ENCODE results near the gene C10orf67. TPM values are rescaled to one million over a fixed set of nuclear protein-coding genes. Genes with fewer than 3 reads are reported as not detected.

Gene C10orf67
- total and polyA plus RNA-seq, 3 experiments from 2014 or later, result 0.26 TPM; not detected in 2

DNA sequence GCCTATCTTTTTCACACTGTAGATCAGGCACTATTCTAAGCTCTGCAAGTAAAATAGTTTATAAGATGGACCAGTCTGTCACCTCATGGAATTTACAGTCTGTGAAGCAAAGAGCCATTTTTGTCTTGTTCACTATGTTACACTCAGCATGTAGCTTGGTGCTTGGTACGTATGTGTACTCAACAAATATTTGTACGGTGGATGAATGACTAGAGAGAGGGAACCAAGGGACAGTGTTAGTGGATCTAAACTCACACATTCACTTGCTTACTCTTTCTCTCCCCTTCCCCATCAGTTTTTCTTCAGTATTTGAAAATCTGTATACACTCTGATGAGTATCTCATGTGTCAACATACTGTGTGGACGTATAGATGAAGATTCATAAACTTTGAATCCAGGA, 106.6 kb downstream of the C10orf67 start:
- H3K27ac ChIP-seq (ENCODE audit: low read depth, low read length), result no peak overlapping the region
- peaks cover 0 to 3% (median 0%) of the 10 kb centered on the region in 3 donors for H3K36me3 Mint-ChIP-seq
- no peak for DNase-seq
- H3K4me1 Mint-ChIP-seq, result no peaks in the 10 kb centered on the region
- H3K27ac Mint-ChIP-seq, result no peak overlapping the region
- H3K36me3 ChIP-seq (ENCODE audit: insufficient read depth, low read length), result no peaks in the 10 kb centered on the region
- POLR2A ChIA-PET, result no interaction called here
- H3K4me3 ChIP-seq (ENCODE audit: low read length), result no peak overlapping the region
- H3K4me1 ChIP-seq (ENCODE audit: insufficient read depth, low read length), result no peaks in the 10 kb centered on the region
- peaks cover 4 to 8% of the 10 kb centered on the region in 2 donors for H3K27me3 Mint-ChIP-seq
- CTCF ChIA-PET, result no interaction called here
- no peak overlapping the region for H3K4me3 Mint-ChIP-seq
- H3K9me3 ChIP-seq (ENCODE audit: low read length), result no peaks in the 10 kb centered on the region
- H3K27me3 ChIP-seq (ENCODE audit: insufficient read depth, low read length, poor library complexity, severe bottlenecking), result no peaks in the 10 kb centered on the region
- peaks cover 4 to 11% (median 6%) of the 10 kb centered on the region in 5 donors for H3K9me3 Mint-ChIP-seq

- no peaks in the 10 kb centered on the region for H3K9me3 ChIP-seq (ENCODE audit: low read length)
- Mint-ChIP-seq H3K27me3 (peaks cover under 1 to 3% of the 10 kb centered on the region in 2 donors), H3K27ac (no peak overlapping the region), H3K4me3 (no peak overlapping the region), H3K4me1 (no peaks in the 10 kb centered on the region), H3K36me3 (peaks cover 0 to 3% (median 0%) of the 10 kb centered on the region in 3 donors), H3K9me3 (peaks cover 0 to 14% (median 0%) of the 10 kb centered on the region in 5 donors)
- DNase-seq, result no peak
- H3K4me1 ChIP-seq (ENCODE audit: insufficient read depth, low read length), result no peaks in the 10 kb centered on the region
- no peak overlapping the region for H3K4me3 ChIP-seq (ENCODE audit: low read length)
- CTCF ChIA-PET, result no interaction called here
- no peaks in the 10 kb centered on the region for H3K27me3 ChIP-seq (ENCODE audit: insufficient read depth, low read length, poor library complexity, severe bottlenecking)
- H3K27ac ChIP-seq (ENCODE audit: low read depth, low read length), result no peak overlapping the region
- no peaks in the 10 kb centered on the region for H3K36me3 ChIP-seq (ENCODE audit: insufficient read depth, low read length)
- POLR2A ChIA-PET, result no interaction called here
Observed at GRCh38 chr10:23230582-23230981, 114.0 kb downstream of the C10orf67 start.

DNA sequence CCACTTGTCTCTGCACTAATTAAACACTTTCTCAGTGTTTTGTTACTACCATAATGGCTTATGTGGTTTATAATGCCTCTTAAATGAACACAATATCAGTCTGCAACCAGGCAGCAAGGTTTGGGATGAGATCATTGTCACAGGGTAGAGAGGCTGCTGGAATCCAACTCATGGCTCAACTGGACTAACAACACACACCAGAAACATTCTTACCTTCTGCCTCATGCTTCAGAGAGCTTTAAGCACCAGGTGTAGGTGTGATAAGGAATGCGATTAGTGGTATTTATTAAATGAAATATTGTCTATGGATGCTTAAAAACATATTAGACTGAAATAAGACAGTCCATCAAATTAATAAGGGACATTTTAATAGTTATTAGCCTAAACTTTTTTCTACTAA, 127.1 kb downstream of the C10orf67 start:
- CTCF ChIA-PET, result no interaction called here
- no peak overlapping the region for H3K27ac Mint-ChIP-seq
- H3K9me3 Mint-ChIP-seq, result no peaks in the 10 kb centered on the region

DNA sequence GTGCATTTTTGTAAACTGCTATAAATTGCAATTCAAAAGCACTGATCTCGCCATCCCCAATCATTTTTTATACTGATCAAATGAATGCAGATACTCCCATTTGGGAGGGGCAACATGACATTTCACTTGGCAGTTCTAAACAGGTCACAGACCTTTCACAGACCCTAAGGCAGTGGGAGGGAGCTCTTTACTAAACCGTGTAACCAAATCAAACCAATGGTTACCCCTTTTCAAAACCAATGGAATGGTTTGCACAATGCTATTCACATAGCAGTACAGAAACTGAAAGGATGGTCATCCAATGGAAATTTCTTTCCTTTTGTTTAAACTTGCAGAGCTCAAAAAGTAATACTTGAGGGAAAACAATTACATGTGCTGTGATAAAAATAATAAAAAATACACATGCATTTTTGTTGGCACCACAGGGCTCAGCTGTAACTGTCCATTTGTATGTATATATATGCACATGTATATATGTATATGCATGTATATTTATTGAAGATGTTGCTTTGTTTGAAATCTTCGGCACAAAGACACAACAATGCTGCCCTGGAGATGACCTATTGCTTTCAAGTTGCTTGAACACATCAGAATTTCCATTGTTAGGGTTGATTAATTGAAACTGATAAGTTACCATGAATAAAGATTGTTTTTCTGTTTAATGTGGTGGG, 138.5 kb downstream of the C10orf67 start:
- no peaks in the 10 kb centered on the region for H3K4me1 Mint-ChIP-seq
- ChIA-PET CTCF (no interaction called here), POLR2A (no interaction called here)
- H3K36me3 ChIP-seq (ENCODE audit: insufficient read depth, low read length), result no peaks in the 10 kb centered on the region
- peaks cover 22 to 68% of the 10 kb centered on the region in 2 donors for H3K27me3 Mint-ChIP-seq
- peaks cover 11% of the 10 kb centered on the region for H3K27me3 ChIP-seq (ENCODE audit: insufficient read depth, low read length, poor library complexity, severe bottlenecking)
- H3K9me3 Mint-ChIP-seq, result peaks cover 0 to 4% (median 0%) of the 10 kb centered on the region in 5 donors
- no peaks in the 10 kb centered on the region for H3K36me3 Mint-ChIP-seq
- H3K4me1 ChIP-seq (ENCODE audit: insufficient read depth, low read length), result no peaks in the 10 kb centered on the region
- DNase-seq, result no peak
- no peaks in the 10 kb centered on the region for H3K9me3 ChIP-seq (ENCODE audit: low read length)
- H3K4me3 ChIP-seq (ENCODE audit: low read length), result no peak overlapping the region
- no peak overlapping the region for H3K4me3 Mint-ChIP-seq
- no peak overlapping the region for H3K27ac ChIP-seq (ENCODE audit: low read depth, low read length)
- no peak overlapping the region for H3K27ac Mint-ChIP-seq

More for the DNA sequence above, 127.1 kb downstream of the C10orf67 start:
- no peaks in the 10 kb centered on the region for H3K9me3 ChIP-seq (ENCODE audit: low read length)
- no peak for DNase-seq
- H3K27ac ChIP-seq (ENCODE audit: low read depth, low read length), result no peak overlapping the region
- no peaks in the 10 kb centered on the region for H3K36me3 ChIP-seq (ENCODE audit: insufficient read depth, low read length)
- H3K4me1 ChIP-seq (ENCODE audit: insufficient read depth, low read length), result no peaks in the 10 kb centered on the region
- Mint-ChIP-seq H3K4me1 (no peaks in the 10 kb centered on the region), H3K36me3 (no peaks in the 10 kb centered on the region), H3K4me3 (no peak overlapping the region), H3K27me3 (peaks cover 7 to 23% of the 10 kb centered on the region in 2 donors)
- POLR2A ChIA-PET, result no interaction called here
- no peak overlapping the region for H3K4me3 ChIP-seq (ENCODE audit: low read length)
- H3K27me3 ChIP-seq (ENCODE audit: insufficient read depth, low read length, poor library complexity, severe bottlenecking), result no peaks in the 10 kb centered on the region

- DNase-seq, result no peak
- H3K27me3 ChIP-seq (ENCODE audit: insufficient read depth, low read length, poor library complexity, severe bottlenecking), result peaks cover 14% of the 10 kb centered on the region
- H3K9me3 ChIP-seq (ENCODE audit: low read length), result no peaks in the 10 kb centered on the region
- H3K4me3 Mint-ChIP-seq, result no peak overlapping the region
- ChIA-PET CTCF (no interaction called here), POLR2A (no interaction called here)
- no peaks in the 10 kb centered on the region for H3K36me3 ChIP-seq (ENCODE audit: insufficient read depth, low read length)
- no peaks in the 10 kb centered on the region for H3K4me1 ChIP-seq (ENCODE audit: insufficient read depth, low read length)
- no peak overlapping the region for H3K27ac Mint-ChIP-seq
- H3K36me3 Mint-ChIP-seq, result no peaks in the 10 kb centered on the region
- H3K9me3 Mint-ChIP-seq, result peaks cover 0 to 7% (median 0%) of the 10 kb centered on the region in 5 donors
- H3K27me3 Mint-ChIP-seq, result peaks cover 27 to 71% of the 10 kb centered on the region in 2 donors
- H3K4me1 Mint-ChIP-seq, result peaks cover 0 to 5% (median 4%) of the 10 kb centered on the region in 3 donors
- no peak overlapping the region for H3K27ac ChIP-seq (ENCODE audit: low read depth, low read length)
- H3K4me3 ChIP-seq (ENCODE audit: low read length), result no peak overlapping the region
Observed at GRCh38 chr10:23204773-23205172, 139.8 kb downstream of the C10orf67 start.

- no peaks in the 10 kb centered on the region for H3K36me3 ChIP-seq (ENCODE audit: insufficient read depth, low read length)
- no peaks in the 10 kb centered on the region for H3K4me1 ChIP-seq (ENCODE audit: insufficient read depth, low read length)
- Mint-ChIP-seq H3K4me1 (peaks cover 0 to 6% (median 4%) of the 10 kb centered on the region in 3 donors), H3K27ac (no peak overlapping the region), H3K9me3 (peaks cover 0 to 3% (median 0%) of the 10 kb centered on the region in 5 donors), H3K36me3 (no peaks in the 10 kb centered on the region), H3K4me3 (no peak overlapping the region), H3K27me3 (peaks cover 23 to 67% of the 10 kb centered on the region in 2 donors)
- H3K27me3 ChIP-seq (ENCODE audit: insufficient read depth, low read length, poor library complexity, severe bottlenecking), result peaks cover 16% of the 10 kb centered on the region
- no peak for DNase-seq
- H3K4me3 ChIP-seq (ENCODE audit: low read length), result no peak overlapping the region
- CTCF ChIA-PET, result no interaction called here
- POLR2A ChIA-PET, result no interaction called here
- H3K9me3 ChIP-seq (ENCODE audit: low read length), result no peaks in the 10 kb centered on the region
- no peak overlapping the region for H3K27ac ChIP-seq (ENCODE audit: low read depth, low read length)
Observed at GRCh38 chr10:23203369-23204325, 140.9 kb downstream of the C10orf67 start.

DNA sequence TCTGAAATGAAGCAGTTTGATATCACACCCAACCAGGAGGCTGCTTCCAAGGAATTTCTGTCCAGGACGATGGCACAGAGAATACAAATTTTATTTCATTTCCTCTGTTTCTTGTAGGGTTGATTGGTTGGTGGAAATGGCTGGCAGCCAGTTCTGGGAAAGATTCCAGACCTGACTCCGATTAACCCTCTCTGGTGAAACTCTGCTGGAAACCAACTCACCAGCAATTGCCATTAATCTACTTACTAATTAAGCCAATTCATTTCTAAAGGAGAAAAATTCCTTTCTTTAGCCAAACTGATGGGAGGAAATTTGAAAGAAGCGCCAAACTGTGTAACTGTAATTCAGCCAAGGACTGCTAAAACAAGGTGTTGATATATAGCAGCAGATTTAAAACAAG, 141.8 kb downstream of the C10orf67 start:
- no peak overlapping the region for H3K4me3 Mint-ChIP-seq
- H3K9me3 Mint-ChIP-seq, result peaks cover 0 to 6% (median 0%) of the 10 kb centered on the region in 5 donors
- no peak overlapping the region for H3K27ac ChIP-seq (ENCODE audit: low read depth, low read length)
- H3K9me3 ChIP-seq (ENCODE audit: low read length), result no peaks in the 10 kb centered on the region
- CTCF ChIA-PET, result no interaction called here
- DNase-seq, result no peak
- POLR2A ChIA-PET, result no interaction called here
- no peaks in the 10 kb centered on the region for H3K36me3 ChIP-seq (ENCODE audit: insufficient read depth, low read length)
- H3K27ac Mint-ChIP-seq, result no peak overlapping the region
- no peaks in the 10 kb centered on the region for H3K4me1 ChIP-seq (ENCODE audit: insufficient read depth, low read length)
- peaks cover 0 to 9% (median 6%) of the 10 kb centered on the region in 3 donors for H3K4me1 Mint-ChIP-seq
- H3K27me3 ChIP-seq (ENCODE audit: insufficient read depth, low read length, poor library complexity, severe bottlenecking), result peaks cover 16% of the 10 kb centered on the region
- H3K4me3 ChIP-seq (ENCODE audit: low read length), result no peak overlapping the region
- H3K36me3 Mint-ChIP-seq, result no peaks in the 10 kb centered on the region
- H3K27me3 Mint-ChIP-seq, result peaks cover 29 to 71% of the 10 kb centered on the region in 2 donors

DNA sequence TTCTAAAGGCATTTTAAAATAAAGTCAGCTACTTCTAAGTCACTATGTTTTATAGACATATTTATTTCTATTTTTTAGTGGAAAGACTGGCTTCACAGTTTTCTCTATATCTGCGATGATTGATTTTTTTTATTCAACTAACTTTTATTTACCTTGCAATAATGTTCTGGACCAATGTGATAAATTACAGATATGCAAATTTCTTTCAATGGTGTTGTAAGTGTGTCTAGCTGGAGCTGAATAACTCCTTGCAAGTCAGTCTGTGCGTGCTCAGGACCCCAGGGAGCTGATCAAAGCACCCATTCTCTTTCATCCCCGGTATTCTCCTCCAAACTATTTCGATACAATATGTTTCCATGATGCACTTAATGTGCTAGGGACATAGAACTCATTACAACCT, 142.8 kb downstream of the C10orf67 start:
- Histone ChIP-seq H3K27ac (ENCODE audit: low read depth, low read length) (no peak overlapping the region), H3K9me3 (ENCODE audit: low read length) (no peaks in the 10 kb centered on the region), H3K4me1 (ENCODE audit: insufficient read depth, low read length) (no peaks in the 10 kb centered on the region), H3K36me3 (ENCODE audit: insufficient read depth, low read length) (no peaks in the 10 kb centered on the region), H3K27me3 (ENCODE audit: insufficient read depth, low read length, poor library complexity, severe bottlenecking) (peaks cover 21% of the 10 kb centered on the region), H3K4me3 (ENCODE audit: low read length) (no peak overlapping the region)
- Mint-ChIP-seq H3K27ac (no peak overlapping the region), H3K36me3 (no peaks in the 10 kb centered on the region), H3K27me3 (peaks cover 35 to 75% of the 10 kb centered on the region in 2 donors), H3K9me3 (peaks cover 0 to 6% (median 0%) of the 10 kb centered on the region in 5 donors), H3K4me3 (no peak overlapping the region), H3K4me1 (peaks cover 0 to 9% (median 6%) of the 10 kb centered on the region in 3 donors)
- CTCF ChIA-PET, result no interaction called here
- no peak for DNase-seq
- POLR2A ChIA-PET, result no interaction called here

Data from CD8-positive, alpha-beta memory T cell (primary cell).